GM19043 (cell line): ENCODE measurements around the gene HK1.
"Not testable (repeated sequence)": the region's sequence is repeated elsewhere in the genome, so short reads cannot be mapped to it uniquely, and the experiment has no call there.

Experiments used
- ATAC-seq: cut with Tn5 transposase; IDR thresholded peaks from one replicate; pipeline ENCODE4 v1.9.1; 2021; ENCODE audit warnings: low read depth; ENCODE audit not compliant: unreplicated experiment

The HK1 gene

GRCh38 chr10:69278446-69278963 lies at the start of gene HK1:
HK1 (plus strand) TSS chr10:69278496.
- no peak for ATAC-seq

- no peak for ATAC-seq
These were observed 48.7 kb upstream of the HK1 start for GRCh38 chr10:69229616-69229916.

DNA sequence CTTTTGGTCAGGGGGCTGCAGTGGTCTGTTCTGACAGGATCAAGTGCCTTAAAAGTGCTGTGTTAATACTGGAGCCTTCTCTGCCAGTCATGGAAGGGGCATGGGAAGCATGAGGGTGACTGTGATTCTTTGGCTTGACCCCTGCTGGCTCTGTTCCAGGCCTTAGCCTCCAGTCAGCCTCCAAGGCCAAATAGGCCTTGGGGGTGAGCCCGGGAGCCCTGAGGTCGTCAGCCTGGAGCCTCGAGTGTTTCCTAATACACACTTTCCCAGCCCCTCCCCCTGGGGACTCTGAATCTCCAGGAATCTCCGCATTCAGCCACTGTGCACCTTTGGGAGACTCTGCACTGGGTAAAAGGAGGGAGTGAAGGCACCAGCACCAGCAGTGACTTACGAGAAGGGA lies 48.2 kb upstream of the HK1 start:
- no peak for ATAC-seq

GRCh38 chr10:69232252-69232651 lies 46.0 kb upstream of the HK1 start:
- ATAC-seq = no peak

GRCh38 chr10:69232736-69233480 lies 45.4 kb upstream of the HK1 start:
- ATAC-seq = no peak

GRCh38 chr10:69234447-69234846 lies 43.8 kb upstream of the HK1 start:
- no peak for ATAC-seq

- ATAC-seq = peak; percentile 94
These were observed 40.7 kb upstream of the HK1 start for GRCh38 chr10:69237528-69238159.

DNA sequence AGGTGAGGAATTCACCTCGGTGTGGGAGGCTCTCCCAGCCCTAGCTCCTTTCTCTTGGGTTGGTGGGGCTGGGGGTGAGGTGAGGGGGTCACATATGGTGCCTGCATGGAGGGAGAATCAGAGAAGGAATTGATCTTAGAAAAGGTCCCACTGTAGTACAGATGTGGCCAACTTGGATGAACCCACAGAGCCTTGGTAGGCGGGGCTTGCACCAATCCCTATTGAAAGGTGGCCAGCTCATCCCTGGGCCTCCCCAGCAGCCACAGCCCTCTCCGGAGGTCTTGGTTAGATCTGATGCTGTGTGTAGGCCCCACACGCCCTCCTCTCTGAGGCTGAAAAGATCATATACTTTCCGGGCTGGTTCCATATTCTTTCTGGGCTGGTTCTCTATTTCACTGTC lies 39.2 kb upstream of the HK1 start:
- no peak for ATAC-seq

- no peak for ATAC-seq
These were observed 38.4 kb upstream of the HK1 start for GRCh38 chr10:69239816-69240434.

DNA sequence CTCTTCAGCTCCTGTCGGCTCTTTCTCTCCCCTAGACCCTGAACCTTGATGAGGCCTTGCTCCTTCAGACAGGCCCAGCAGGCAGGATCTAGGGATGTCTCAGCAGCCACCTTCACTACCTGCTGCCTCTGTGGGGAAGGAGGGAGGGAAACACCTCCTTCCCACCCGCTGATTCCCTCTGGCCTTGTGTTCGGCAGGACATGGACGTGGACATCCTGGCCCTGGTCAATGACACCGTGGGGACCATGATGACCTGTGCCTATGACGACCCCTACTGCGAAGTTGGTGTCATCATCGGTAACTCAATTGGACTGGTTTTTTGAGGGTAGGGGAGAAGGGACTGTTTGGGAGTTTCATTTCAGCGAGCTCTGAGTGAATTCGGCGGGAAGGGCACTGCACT lies 37.8 kb upstream of the HK1 start:
- ATAC-seq = no peak

DNA sequence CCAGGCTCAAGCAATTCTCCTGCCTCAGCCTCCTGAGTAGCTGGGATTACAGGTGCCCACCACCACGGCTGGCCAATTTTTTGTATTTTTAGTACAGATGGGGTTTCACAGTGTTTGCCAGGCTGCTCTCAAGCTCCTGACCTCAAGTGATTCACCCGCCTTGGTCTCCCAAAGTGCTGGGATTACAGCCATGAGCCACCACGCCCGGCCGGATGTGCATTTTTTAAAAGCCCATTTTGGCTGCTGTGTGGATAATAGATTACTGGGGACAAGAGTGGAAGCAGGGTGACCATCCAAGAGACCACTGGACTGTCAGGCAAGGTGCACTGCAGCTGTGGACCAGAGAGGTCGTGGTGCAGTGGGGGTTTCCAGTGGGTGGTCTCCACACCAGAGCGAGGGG lies 36.7 kb upstream of the HK1 start:
- ATAC-seq = no peak

- no peak for ATAC-seq
These were observed 36.0 kb upstream of the HK1 start for GRCh38 chr10:69242040-69242851.

GRCh38 chr10:69242852-69243212 lies 35.5 kb upstream of the HK1 start:
- no peak for ATAC-seq

DNA sequence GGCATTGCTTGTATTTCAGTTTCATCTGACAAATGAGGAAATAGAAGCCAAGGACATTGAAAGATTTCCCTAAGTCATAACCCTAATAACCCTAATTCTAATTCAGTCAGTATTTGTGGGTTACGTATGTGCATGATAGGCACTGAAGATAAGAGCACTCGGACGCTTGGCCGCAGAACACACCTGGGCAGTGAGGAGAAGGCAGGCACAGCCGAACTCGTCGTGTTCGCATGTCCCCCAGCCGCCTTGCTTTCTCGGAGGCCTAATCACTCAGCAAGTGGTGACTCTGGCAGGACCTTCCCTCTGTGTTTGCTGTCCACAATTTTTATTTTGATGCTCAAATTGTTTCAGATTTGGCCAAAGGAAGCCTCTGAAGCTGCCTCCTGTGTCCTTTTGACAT lies 34.5 kb upstream of the HK1 start:
- ATAC-seq = no peak

GRCh38 chr10:69246036-69246435 lies 32.3 kb upstream of the HK1 start:
- ATAC-seq = no peak

- ATAC-seq = no peak
These were observed 31.5 kb upstream of the HK1 start for GRCh38 chr10:69246581-69247312.

DNA sequence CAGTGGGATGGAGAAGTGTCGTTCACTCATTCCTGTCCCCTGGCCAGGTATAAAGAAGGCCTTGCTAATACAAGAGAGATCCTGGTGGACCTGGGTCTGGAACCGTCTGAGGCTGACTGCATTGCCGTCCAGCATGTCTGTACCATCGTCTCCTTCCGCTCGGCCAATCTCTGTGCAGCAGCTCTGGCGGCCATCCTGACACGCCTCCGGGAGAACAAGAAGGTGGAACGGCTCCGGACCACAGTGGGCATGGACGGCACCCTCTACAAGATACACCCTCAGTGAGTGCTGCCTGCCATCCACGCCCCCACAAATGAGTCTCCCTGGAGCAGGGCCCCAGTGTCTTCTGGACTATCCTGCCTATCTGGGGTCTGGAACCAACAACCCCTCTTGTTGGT lies 31.0 kb upstream of the HK1 start:
- no peak for ATAC-seq

- no peak for ATAC-seq
These were observed 30.1 kb upstream of the HK1 start for GRCh38 chr10:69248117-69248730.

DNA sequence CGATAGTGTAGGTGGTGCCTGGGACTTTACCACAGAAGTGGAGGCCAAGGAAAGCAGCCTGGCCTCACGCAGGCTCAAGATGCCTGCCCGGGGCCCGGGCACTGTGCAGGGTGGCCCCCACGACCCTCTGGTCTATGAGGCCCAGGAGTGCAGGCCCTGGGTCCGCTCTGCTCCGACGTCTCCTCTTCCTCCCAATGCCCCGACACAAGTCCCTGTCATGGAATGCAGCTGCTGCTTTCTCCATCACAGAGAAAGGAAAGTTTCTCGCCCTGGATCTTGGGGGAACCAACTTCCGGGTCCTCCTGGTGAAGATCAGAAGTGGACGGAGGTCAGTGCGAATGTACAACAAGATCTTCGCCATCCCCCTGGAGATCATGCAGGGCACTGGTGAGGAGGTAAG lies 28.3 kb upstream of the HK1 start:
- no peak for ATAC-seq

DNA sequence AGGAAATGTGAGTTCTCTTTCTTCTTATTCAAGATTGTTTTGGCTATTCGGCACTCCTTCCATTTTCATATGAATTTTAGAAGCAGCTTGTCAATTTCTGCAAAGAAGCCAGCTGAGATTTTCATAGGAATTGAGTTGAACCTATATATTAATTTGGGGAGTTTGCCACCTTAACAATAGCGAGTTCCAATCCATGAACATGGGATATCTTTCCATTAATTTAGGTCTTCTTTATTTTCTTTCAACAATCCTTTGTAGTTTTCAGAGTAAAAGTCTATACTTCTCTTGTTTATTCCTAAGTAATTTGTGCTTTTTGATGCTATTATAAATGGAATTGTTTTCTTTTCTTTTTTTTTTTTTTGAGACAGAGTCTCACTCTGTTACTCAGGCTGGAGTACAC lies 26.9 kb upstream of the HK1 start:
- not testable (repeated sequence) for ATAC-seq
